GM12873 (cell line): ENCODE results near the gene TNFRSF14.

ENCODE experiments used
- CTCF ChIP-seq: IDR thresholded peaks from 2 replicates; pipeline ENCODE4 v1.5.1; 2012; ENCODE audit warnings: low read depth, mild to moderate bottlenecking, moderate library complexity, low read length, control low read depth; ENCODE audit not compliant: insufficient read depth; ENCODE audit errors: missing control alignments

Gene TNFRSF14

GRCh38 chr1:2540816-2541492 is 15.2 kb upstream of the TNFRSF14 start:
- no peak for TF ChIP-seq CTCF

GRCh38 chr1:2541619-2542245 is 14.4 kb upstream of the TNFRSF14 start:
- no peak for TF ChIP-seq CTCF

GRCh38 chr1:2542246-2542915 is 13.8 kb upstream of the TNFRSF14 start:
- TF ChIP-seq CTCF = no peak

- no peak for TF ChIP-seq CTCF
Measured at GRCh38 chr1:2543543-2544092, 12.6 kb upstream of the TNFRSF14 start.

GRCh38 chr1:2544093-2544874 is 11.9 kb upstream of the TNFRSF14 start:
- no peak for TF ChIP-seq CTCF

GRCh38 chr1:2544875-2545640 is 11.1 kb upstream of the TNFRSF14 start:
- TF ChIP-seq CTCF = no peak
